ENCODE data around the gene MED25. TPM values are rescaled to one million over a fixed set of nuclear protein-coding genes. Genes with fewer than 3 reads are reported as not detected.

The MED25 gene
- total and polyA plus RNA-seq, 2 donors (not counting 1 experiment from before 2014, with no cell fraction given): 11.2 to 20.2 TPM

GRCh38 chr19:49820125-49820524 lies 2.0 kb downstream of the MED25 start:
- Histone ChIP-seq H3K27ac (ENCODE audit: insufficient read depth, low read length) (no peak overlapping the region), H3K27me3 (ENCODE audit: control insufficient read depth, insufficient read depth, low read length) (no peaks in the 10 kb centered on the region), H3K4me3 (replicated peaks in 1 of 4; ENCODE audit: control extremely low read depth in 1 of 4, insufficient read depth in 1 of 4, low read depth in 3 of 4, low read length in 4 of 4) (no peak overlapping the region), H3K36me3 (ENCODE audit: control insufficient read depth, insufficient read depth, low read length) (peaks cover 4% of the 10 kb centered on the region), H3K4me2 (ENCODE audit: extremely low read depth, insufficient read depth, low read length) (no peak overlapping the region), H2AFZ (ENCODE audit: low read length) (no peak overlapping the region), H3K4me1 (ENCODE audit: control insufficient read depth, extremely low read depth, insufficient read depth, low read length) (peaks cover 2% of the 10 kb centered on the region), H3K9me3 (ENCODE audit: control insufficient read depth, insufficient read depth, low read depth, low read length) (no peaks in the 10 kb centered on the region), H3K9ac (ENCODE audit: insufficient read depth, low read length) (no peak overlapping the region), H3K79me2 (ENCODE audit: control insufficient read depth, insufficient read depth, low read length) (peaks cover 22% of the 10 kb centered on the region), H4K20me1 (ENCODE audit: control insufficient read depth, extremely low read depth, insufficient read depth, low read length) (no peaks in the 10 kb centered on the region)
- TF ChIP-seq EZH2 (IDR thresholded peaks at IDR 0.05; ENCODE audit: low read length, missing control alignments): no peak
- no peak for TF ChIP-seq CTCF (conservative IDR thresholded peaks at IDR 0.05 in 1 of 2, IDR thresholded peaks at IDR 0.05 in 1 of 2; ENCODE audit: low read depth in 1 of 2, low read length in 2 of 2)
- DNase-seq (ENCODE audit: low read depth in 2 of 2): peak in 1 of 2 donors; percentile 17

- TF ChIP-seq CTCF (conservative IDR thresholded peaks at IDR 0.05 in 1 of 2, IDR thresholded peaks at IDR 0.05 in 1 of 2; ENCODE audit: low read depth in 1 of 2, low read length in 2 of 2) (no peak), EZH2 (IDR thresholded peaks at IDR 0.05; ENCODE audit: low read length, missing control alignments) (no peak)
- DNase-seq (ENCODE audit: low read depth in 2 of 2): no peak
- no peaks in the 10 kb centered on the region for H4K20me1 ChIP-seq (ENCODE audit: control insufficient read depth, extremely low read depth, insufficient read depth, low read length)
- H3K79me2 ChIP-seq (ENCODE audit: control insufficient read depth, insufficient read depth, low read length): peaks cover 19% of the 10 kb centered on the region
- no peaks in the 10 kb centered on the region for H3K27me3 ChIP-seq (ENCODE audit: control insufficient read depth, insufficient read depth, low read length)
- H3K4me1 ChIP-seq (ENCODE audit: control insufficient read depth, extremely low read depth, insufficient read depth, low read length): peaks cover 2% of the 10 kb centered on the region
- no peak overlapping the region for H2AFZ ChIP-seq (ENCODE audit: low read length)
- H3K4me2 ChIP-seq (ENCODE audit: extremely low read depth, insufficient read depth, low read length): no peak overlapping the region
- peaks cover 6% of the 10 kb centered on the region for H3K36me3 ChIP-seq (ENCODE audit: control insufficient read depth, insufficient read depth, low read length)
- H3K27ac ChIP-seq (ENCODE audit: insufficient read depth, low read length): no peak overlapping the region
- no peak overlapping the region for H3K9ac ChIP-seq (ENCODE audit: insufficient read depth, low read length)
- H3K4me3 ChIP-seq (replicated peaks in 1 of 4; ENCODE audit: control extremely low read depth in 1 of 4, insufficient read depth in 1 of 4, low read depth in 3 of 4, low read length in 4 of 4): no peak overlapping the region
- H3K9me3 ChIP-seq (ENCODE audit: control insufficient read depth, insufficient read depth, low read depth, low read length): no peaks in the 10 kb centered on the region
Measured at GRCh38 chr19:49823472-49823871, 5.4 kb downstream of the MED25 start.

GRCh38 chr19:49824662-49825061 lies 6.6 kb downstream of the MED25 start:
- no peak overlapping the region for H3K4me3 ChIP-seq (replicated peaks in 1 of 4; ENCODE audit: control extremely low read depth in 1 of 4, insufficient read depth in 1 of 4, low read depth in 3 of 4, low read length in 4 of 4)
- H4K20me1 ChIP-seq (ENCODE audit: control insufficient read depth, extremely low read depth, insufficient read depth, low read length): no peaks in the 10 kb centered on the region
- no peaks in the 10 kb centered on the region for H3K9me3 ChIP-seq (ENCODE audit: control insufficient read depth, insufficient read depth, low read depth, low read length)
- H3K36me3 ChIP-seq (ENCODE audit: control insufficient read depth, insufficient read depth, low read length): peaks cover 6% of the 10 kb centered on the region
- H3K27me3 ChIP-seq (ENCODE audit: control insufficient read depth, insufficient read depth, low read length): no peaks in the 10 kb centered on the region
- TF ChIP-seq EZH2 (IDR thresholded peaks at IDR 0.05; ENCODE audit: low read length, missing control alignments) (no peak), CTCF (conservative IDR thresholded peaks at IDR 0.05 in 1 of 2, IDR thresholded peaks at IDR 0.05 in 1 of 2; ENCODE audit: low read depth in 1 of 2, low read length in 2 of 2) (no peak)
- H3K79me2 ChIP-seq (ENCODE audit: control insufficient read depth, insufficient read depth, low read length): peaks cover 7% of the 10 kb centered on the region
- H3K4me1 ChIP-seq (ENCODE audit: control insufficient read depth, extremely low read depth, insufficient read depth, low read length): no peaks in the 10 kb centered on the region
- H3K27ac ChIP-seq (ENCODE audit: insufficient read depth, low read length): no peak overlapping the region
- no peak for DNase-seq (ENCODE audit: low read depth in 2 of 2)
- no peak overlapping the region for H3K9ac ChIP-seq (ENCODE audit: insufficient read depth, low read length)
- H2AFZ ChIP-seq (ENCODE audit: low read length): no peak overlapping the region
- no peak overlapping the region for H3K4me2 ChIP-seq (ENCODE audit: extremely low read depth, insufficient read depth, low read length)

Measured in fibroblast of lung (primary cell).